Inflammatory macrophage (primary cell): Measurements from ENCODE around the gene SLC31A2.
A peak's percentile ranks its signal among the peaks of the same experiment; 100 is the strongest.

Source experiments
- DNase-seq, 2 donors: peaks; one replicate each; pipeline ENCODE4 v3.0.0-alpha.2; 2020 to 2022

SLC31A2 gene

DNA sequence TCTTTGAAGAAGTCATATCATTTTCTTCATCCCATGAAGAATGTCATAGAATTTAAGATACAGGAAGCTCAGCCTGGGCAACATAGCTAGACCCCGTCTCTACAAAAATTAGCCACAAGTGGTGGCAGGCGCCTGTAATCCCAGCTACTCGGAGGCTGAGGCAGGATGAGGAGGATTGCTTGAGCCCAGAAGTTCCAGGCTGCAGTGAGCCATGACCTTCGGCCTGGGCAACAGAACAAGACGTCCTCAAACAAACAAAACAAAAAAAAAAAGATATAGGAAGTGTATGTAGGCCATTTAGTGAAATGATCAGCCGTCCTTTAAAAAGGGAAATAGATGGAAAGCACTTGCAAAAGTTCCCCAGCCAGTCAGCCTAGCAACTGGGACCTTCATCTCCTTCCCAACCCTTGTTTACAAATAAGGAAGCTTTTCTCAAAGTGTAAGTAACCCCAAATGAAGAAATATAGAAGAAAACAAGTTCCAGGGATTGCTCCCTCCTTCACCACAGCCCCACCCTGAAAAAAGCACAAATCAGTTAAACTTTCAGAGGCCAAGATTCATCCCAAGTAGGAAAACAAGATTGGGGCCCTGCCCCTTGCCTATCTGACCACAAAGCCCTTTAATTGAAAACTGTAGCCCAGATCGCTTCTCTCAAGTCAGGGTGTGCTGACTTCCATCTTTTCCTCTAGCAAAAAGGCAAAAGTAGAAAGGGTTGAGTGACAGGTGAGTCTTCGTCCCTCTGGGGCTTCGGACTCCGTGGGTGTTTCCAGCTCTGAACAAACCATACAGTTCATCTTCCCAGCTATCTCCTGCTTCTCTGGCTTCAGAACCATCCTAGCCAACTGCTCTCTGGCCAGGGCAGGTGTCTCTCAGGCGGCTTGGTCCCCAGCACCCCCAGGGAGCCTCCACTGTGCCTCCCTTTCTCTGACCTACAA is 1.2 kb downstream of the SLC31A2 start:
- DNase-seq = peak; percentile 90 to 91

DNA sequence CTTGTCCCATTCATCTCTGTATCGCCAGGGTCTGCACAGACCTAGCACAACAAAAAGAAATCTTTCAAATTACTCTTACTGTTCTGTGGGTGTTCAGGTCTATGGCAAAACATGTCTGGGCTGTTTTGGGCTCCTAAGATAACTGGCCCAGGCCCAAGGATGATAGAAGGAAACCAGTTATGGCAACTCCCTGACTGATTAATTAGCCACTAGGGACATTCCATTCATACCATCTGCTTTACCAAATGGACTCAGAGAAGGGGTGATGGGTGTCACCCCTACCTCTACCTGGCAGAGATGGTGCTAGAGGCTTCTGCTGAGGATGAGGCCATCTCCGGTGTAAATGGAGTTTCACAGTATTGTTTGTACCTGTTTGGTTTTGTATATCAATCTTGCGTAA is 1.9 kb downstream of the SLC31A2 start:
- DNase-seq = no peak

DNA sequence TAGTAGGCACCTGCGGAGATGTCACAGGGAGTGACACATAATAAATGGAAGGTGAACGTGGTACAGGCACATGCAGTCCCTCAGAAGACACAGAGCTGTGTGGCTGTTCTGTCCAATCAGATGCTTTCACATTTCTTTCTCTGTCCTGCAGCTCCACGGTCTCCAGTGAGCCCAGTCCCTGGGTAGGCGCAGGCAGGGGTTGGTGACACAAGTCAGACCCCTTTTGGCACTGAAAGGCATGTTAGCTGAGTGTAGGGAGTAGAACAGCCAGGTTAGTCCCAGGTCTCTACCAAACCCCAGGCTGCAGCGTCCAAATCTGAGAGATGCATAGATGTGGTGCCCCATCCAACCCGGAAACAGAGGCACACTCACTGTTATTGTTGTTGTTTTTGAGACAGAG is 2.8 kb downstream of the SLC31A2 start:
- no peak for DNase-seq

DNA sequence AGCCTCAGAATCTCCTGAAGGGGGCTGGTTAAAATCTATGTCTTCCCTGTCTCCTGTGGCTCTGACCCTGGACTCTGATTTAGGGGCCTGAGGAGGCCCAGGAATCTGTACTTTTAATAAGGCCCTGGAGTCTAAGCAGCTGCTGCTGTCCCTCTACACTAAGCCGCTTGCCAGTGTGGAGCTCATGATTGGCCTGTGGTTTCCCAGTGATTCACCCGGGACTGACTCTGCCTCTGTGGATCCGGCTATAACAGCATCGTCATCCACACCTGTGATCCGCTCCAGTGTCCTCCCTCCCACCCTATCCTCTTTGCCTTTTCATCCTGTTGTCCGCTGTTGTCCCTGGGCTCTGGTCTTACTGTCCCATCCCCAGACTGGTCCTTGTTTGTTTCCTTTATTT is 3.7 kb downstream of the SLC31A2 start:
- DNase-seq = peak; percentile 31 to 64

DNA sequence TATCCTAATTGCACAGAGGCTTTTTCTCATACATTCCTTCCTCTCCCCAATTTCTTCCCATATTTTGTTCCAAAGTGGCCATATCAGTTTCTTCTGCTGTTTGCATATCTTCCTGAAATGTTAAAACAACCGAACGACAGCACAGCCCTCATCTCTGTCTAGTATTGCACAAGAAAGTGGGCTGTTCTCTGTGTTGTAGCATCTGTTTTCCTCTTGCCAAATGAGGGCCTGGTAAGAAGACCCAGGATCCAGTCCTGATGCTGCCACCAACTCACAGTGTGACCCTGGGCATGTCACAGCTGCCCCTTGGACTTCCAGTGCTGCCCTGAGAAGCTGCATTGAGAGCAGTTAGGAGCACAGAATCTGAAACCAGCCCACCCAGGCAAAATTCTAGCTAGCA is 4.1 kb downstream of the SLC31A2 start:
- peak; percentile 71 for DNase-seq

DNA sequence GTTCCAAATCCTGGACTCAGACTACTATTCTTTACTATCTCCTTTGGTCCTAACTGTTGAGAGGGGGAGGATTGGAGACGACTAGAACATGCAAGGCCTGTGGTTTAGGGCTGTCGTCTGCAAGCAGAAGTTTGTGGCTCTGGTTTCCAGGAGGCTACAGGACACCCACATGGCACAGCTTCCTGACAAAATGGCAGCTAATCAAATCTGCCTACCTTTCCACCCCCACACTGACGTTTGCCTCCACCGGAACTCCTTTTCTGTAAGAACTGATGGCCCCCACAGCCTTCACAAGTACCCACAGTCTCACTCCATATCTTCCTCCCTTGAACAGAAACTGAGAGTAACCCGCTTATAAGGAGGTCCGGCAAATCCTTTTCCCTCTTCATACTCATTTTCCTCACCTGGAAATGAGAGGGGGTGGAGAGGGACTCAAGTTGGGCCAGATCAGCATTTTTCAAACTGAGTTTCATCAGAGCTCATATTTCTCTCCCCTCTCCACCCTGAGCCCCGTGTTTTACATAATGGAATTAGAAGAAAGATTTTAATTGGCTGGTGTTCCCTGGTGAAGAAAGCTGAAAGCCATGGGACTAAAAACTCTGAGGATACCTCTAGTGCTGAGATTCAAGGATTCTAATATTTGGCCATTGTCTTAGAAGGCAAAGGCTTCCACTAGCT is 5.2 kb downstream of the SLC31A2 start:
- DNase-seq = peak; percentile 85 to 95

DNA sequence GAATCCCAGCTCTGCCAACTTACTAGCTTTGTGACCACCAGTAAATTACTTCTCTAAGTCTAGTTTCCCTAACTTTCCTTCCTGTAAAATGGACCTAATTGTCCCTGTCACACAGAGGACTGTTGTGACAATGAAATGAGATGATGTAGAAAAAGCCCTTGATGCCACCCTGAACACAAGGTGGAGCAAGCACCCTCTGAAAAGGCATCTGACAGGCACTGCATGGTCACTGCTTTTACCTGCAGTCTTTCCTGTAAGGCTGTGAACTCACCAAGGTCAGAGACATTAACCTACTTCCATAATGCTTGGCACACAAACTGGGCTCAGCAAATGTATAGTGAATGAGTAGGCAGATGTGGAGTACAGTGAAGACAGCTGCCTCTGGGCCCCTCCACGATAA is 6.1 kb downstream of the SLC31A2 start:
- no peak for DNase-seq

DNA sequence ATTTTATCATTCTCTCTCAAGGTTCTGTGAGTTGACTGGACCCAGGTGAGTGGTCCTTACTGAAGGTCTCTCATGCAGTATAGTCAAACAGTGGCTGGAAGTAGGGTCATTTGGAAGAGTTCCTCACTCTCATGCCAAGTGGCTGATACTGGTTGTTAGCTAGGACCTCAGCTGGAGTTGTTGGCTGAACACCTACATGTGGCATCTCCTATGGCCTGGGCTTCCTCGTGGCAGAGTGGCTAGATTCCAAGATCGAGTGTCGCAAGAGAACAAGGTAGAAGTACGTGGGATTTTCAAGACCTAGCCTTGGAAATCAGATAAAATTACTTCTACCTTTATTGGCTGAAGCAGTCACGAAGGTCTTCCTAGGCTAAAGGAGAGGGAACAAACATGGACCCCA is 7.6 kb downstream of the SLC31A2 start:
- DNase-seq = no peak

DNA sequence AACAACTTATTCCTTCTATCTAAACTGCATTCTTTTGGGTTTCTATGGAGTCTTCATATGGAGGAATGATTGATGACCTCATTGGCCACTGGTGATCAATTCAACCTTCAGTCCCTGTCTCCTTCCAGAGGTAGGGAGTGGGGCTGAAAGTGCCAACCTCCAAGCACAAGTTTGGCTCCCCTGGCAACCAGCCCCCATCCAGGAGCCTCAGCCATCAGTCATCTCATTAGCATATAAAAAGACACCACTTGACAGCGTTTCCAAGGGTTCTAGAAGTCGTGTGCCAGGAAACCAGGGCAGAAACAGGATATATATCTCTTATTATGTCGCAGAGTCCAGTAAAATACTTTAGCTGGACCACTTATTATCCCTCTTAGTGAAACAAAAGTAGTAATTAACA is 9.8 kb downstream of the SLC31A2 start:
- no peak for DNase-seq

DNA sequence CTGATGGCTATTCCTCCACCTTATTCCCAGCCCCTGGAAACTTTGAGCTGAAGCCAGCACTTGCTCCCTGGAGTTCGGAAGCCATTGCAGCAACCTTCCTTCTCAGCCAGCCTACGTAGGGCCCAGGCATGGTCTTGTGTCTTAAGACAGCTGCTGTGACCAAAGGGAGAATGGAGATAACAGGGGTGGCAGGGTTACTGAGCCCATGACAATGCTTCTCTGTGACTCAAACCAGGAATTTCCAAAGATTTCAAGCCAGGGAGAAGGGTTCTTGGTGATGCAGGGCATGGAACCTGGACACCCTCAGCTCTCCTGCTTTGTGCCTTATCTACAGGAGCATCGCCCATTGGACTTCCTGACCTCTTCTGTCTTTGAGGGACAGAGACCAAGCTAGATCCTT is 12.2 kb downstream of the SLC31A2 start:
- DNase-seq = no peak

DNA sequence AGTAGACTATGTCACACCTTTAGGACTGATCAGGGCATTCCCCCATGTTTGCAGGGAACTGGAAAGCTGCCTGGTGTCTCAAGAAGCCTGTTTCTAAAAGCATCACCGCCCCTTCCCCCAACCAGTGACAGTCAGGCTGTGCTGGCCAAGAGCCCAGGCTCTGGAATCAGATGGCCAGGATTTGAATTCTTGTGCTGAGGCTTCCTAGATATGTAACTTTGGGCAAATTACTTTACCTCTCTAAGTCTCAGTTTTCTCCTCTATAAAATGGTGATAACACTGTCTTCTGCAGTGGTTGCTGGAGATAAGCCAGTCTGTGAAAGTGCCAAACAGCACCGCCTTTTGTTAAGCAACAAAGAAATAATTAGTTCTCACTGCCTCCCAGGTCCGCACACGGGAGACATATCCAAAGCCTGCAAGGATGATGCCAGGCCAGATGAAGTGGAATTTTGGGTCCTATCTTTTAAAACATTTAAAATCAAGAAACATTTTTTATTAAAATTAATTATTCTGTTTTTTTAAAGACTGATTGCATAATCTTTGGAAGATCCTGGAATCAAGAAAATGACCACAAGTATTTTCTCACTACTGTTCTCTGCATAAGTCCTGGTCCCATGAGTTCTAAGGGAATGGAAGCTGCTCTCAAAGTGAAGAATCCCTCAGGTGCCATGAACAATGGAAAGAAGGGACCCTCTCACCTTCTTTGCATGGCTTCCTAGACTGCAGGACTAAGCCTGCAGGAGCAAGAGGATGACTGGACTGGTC is 13.9 kb downstream of the SLC31A2 start:
- DNase-seq = no peak

DNA sequence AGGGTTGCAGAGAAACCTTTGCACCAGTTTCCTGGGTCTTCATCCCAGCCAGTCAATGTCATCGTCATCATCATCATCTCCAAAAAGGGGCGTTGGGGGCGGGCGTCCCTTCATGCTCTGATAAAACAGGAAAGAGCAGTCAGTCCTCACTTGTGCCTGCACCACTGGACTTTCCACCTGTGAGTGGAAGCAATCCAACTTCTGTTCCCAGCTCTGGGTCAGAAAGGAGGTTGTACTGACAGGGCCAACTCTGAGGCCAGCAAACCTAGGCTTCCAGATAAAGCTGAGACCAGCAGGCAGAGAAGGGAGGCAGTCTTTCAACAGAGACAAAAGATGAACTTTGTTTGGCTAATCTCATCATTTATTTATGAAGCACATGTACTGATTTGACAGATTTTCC is 15.2 kb downstream of the SLC31A2 start:
- no peak for DNase-seq

DNA sequence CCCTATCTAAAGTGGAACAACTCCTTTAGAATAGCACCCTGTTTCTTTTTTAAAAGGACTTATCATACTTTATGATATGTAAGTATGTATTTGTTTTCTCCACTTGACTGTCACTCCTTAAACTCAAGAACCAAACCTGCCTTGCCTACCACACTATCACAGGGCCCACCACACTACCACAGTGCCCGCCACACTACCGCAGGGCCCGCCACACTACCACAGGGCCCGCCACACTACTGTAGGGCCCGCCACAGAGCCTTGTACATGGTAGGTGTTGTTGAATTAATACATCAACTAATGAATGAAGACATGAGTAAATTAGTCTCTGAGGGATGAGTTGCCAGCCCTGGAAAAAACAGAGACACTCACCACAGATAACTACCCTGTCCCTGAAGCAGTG is 18.0 kb downstream of the SLC31A2 start:
- DNase-seq = no peak

DNA sequence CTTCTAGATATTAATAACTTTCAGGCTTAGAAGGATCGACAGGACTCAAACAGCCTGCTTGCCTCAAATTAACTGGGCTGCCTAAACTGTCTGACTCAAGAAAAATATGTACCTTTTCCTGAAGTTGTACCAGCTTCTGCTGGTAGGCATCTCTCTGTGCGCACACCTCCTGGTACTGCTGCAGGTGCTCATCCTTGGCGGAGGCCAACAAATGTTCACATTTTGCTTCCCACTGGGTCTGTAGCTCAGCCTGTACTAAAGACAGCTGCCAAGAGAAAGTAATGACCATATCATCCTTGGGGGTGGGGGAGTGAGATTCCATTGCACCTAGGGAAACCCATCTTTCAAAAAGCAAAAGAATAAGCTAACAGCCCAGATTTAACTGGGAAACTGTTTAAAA is 22.5 kb downstream of the SLC31A2 start:
- no peak for DNase-seq

DNA sequence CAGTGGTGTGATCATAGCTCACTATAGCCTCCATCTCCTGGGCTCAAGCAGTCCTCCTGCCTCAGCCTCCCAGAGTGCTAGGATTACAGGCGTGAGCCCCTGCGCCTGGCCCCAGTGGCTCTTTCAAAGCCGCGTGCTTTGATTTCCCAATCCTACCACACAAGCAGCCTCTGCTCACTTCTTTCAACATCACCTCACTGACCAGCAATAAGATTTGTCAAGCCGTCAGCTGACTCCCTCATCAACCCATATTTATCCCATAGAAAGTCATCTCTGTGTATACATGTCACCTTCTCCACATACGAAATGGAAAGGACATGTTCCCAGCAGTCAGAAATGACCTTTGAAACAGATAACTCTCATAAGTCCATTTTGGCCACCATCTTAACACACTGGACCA is 26.0 kb downstream of the SLC31A2 start:
- DNase-seq = peak; percentile 89 to 93

DNA sequence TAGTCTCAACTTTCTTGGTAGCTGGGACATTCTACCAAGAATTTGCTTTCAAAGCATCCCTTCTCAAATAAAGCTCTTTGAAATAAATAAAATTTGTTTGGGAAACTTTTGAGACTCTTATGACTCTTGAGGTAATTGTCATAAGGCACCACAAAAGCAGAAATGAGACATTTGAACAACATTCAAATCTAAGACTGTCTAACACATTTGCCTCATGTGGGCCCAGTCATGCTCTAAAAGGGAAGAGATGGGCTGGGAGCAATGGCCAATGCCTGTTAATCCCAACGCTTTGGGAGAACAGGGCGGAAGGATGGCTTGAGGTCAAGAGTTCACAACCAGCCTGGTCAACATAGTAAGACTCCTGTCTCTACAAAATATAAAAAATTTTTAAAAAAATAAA is 26.4 kb downstream of the SLC31A2 start:
- DNase-seq = peak; percentile 78

DNA sequence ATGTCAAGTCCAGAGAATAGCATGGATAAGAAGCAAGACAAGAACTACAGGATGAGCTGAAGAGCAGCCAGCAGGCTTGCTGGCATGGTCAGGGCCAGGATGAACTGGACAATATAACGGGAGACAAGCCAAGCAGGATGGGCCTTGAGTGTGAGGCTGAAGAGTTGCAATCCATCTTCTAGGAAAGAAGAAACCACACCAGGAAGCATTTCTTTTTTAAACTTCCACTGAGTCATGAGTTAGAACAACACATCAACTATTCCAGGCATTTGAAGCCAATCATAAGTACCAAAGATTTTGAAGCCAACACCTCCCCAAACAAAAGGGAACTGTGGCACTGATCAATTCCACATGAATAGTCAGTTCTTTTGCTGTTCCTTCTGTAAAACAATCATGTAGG is 27.3 kb downstream of the SLC31A2 start:
- no peak for DNase-seq

DNA sequence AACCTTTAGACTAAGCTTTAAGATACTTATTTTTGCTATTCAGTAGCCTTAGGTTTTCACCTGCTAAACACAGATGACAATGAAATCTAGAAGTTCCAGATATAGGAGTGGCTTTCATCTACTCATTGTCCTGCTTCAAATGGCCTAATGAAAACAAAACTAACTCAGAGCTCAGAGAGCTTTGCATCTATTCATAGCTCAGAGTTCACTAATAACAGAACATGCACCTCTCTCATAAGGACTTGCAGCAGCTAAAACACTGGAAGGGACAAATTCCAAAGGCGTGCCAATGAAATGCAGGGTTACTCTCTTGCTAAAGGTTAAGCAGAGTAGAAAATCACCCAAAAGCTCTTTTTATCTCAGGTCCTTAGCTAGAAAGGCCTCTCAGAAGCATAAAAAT is 29.0 kb downstream of the SLC31A2 start:
- DNase-seq = no peak

DNA sequence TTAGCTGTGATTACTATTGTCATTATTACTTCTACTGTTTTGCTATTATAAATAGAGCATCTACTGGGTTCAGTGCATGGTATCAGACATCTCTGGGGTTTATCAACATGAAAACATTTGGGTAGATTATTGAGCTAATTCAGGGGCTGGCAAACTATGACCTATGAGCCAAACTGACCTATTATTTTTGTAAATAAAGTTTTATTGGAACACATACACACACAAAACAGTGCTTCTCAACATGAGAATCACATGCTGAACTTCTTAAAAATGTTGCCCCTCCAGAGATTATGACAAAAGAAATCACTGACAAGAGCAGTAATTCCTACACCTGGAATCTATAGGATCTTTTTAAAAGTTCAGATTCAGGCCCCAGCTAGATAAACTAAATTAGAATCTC is 30.4 kb downstream of the SLC31A2 start:
- no peak for DNase-seq

DNA sequence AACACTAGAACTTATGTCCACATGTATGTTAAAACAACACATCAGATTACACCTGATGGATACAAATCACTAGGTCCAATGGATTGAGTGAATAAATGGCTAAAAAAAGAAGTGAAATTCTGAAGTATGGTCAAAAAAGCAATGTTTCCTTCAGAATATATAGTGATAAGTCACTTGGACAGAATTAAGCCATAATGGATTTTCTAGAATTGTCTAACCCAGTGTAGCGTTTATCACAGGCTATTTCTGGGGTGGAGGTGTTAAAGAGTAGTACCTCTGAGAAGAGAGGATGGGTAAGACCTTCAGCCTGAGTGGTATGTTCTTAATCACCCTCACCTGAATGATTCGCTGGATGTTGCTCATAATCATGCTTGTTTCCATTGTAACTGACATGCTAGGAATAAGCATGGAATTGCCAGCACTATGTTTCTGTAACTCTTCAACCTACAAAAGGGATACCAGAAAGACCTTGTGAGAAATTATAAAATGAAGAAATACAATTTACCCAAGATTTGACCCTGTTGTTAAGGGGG is 33.2 kb downstream of the SLC31A2 start:
- no peak for DNase-seq

DNA sequence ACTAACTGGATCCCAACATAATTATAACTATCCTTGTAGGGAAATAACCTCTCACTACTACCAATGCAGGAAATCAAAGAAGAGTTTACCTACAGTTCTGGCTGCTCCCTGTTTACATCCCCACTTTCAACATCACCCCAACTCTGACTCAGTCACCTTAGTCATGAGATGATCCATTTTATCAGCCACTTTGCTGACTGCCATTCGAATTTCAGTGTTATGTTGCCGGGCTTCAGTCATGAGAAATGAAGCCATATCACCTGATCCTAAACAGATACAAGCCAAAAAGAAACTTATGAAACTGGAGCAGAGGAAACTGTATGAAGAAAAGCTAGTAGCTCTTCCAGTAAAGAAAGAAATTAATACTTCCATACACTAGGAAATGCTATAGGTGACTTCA is 33.7 kb downstream of the SLC31A2 start:
- DNase-seq = peak; percentile 39 to 55

DNA sequence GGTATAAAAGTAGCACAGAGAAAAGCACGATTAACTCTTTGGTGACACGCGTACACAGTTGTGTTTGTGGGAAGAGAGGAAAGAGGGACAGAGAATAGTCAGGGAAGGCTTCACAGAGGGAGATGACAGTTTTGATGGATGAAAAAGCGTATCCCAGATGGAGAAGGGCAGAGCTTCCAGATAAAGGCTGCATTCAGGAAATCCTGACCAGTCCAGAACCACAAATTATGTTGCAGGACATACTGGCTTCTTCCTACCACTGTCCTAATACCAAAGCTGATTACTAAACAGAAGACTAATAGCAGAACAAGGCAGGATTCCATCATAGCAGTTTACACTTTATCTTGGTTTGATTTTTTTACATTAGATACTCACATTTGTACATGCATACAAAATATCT is 34.5 kb downstream of the SLC31A2 start:
- no peak for DNase-seq

DNA sequence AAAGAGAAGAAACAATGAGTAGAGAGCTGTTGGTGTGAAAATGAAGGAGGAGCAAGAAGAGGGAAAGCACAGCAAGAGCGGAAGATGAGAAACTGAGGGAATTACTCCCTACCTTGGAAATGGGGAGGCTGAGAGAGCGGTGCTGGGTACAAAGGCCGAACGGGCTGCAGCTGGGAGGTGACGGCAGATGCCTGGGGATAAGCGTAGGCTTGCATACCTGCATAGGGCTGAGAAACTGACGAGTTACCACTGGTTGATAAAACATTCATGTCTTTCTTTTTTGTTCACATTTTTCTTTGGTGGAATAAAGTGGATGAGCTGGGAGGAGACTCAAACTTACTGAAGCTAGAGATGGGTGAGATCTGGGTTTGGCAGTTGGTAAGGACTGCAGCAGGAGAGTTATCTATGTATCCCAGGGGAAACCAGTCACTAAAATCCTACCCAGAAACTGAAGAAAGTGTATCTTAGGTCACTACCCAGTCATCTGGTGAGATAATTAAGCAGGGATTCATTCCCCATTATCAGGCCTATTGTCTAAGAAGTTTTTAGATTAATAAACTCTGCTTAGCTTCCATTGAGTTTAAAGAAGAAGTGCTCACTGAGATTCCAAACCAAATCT is 35.4 kb downstream of the SLC31A2 start:
- no peak for DNase-seq
